NCI-H2081 treated with DMSO at 0.1 percent for 48 hours (cell line): ENCODE data around the gene LTB.

Source experiments
- DNase-seq: peaks from one replicate; lab custom pipeline; 2025; lab: John Stamatoyannopoulos, UW

LTB gene

DNA sequence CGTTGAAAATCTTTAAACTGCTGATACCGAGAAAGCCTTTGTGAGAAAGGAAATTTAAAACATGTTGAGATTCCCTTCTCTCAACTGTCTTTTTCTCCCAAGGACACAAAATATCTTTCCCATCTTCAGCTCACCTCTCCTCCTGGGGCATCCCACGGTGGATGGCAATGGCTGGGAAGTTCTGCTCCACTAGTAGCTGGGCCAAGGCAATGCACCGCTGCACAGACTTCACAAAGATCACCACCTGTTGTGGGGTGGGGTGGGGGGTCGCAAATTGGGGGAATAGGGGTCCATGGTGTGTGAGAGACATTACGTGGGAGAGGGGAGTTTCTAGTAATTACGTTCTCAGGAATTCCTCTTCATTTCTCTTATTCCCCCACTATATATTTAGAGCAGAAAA, 51.1 kb downstream of the LTB start:
- DNase-seq = no peak

DNA sequence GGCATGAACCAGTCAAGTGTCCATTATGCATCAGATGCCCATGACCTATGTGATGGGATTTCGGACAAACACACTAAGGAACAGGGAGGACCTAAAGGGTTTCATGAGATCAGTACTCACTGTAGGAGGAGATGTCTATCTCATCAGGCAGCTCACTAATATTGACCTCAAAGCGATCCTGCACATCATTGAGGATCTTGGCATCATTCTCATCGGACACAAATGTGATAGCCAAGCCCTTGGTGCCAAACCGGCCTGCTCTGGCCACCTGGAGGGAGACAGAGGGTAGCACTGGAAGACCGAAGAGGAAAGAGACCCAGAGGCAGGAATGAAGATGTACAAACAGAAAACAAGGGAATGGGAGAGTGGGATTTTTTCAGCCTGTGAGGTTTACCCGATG, 51.6 kb downstream of the LTB start:
- no peak for DNase-seq
